Urothelium cell line (cell line): ENCODE data around the gene USP36.

Experiments
- DNase-seq: peaks from one replicate; pipeline ENCODE4 v3.0.0; 2011; ENCODE audit warnings: low spot score, mixed read lengths
- FAIRE-seq: peaks from 2 replicates; lab custom pipeline; 2011; peaks lifted over from hg19 to GRCh38; lab: Jason Lieb, UNC

USP36 gene

DNA sequence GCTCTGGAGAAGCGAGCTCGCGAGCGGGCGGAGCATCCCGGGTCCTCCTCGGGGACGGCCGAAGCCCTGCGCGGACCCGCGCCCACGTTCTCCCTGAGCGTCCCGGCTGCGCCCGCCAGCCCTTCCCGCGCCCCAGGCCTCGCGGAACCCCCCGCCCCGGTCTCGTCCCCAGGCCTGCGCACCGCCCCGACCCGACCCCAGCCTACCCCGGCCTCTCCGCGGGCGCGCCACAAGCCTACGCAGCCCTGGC lies 159 bp downstream of the USP36 start:
- DNase-seq = no peak
- FAIRE-seq = no peak

DNA sequence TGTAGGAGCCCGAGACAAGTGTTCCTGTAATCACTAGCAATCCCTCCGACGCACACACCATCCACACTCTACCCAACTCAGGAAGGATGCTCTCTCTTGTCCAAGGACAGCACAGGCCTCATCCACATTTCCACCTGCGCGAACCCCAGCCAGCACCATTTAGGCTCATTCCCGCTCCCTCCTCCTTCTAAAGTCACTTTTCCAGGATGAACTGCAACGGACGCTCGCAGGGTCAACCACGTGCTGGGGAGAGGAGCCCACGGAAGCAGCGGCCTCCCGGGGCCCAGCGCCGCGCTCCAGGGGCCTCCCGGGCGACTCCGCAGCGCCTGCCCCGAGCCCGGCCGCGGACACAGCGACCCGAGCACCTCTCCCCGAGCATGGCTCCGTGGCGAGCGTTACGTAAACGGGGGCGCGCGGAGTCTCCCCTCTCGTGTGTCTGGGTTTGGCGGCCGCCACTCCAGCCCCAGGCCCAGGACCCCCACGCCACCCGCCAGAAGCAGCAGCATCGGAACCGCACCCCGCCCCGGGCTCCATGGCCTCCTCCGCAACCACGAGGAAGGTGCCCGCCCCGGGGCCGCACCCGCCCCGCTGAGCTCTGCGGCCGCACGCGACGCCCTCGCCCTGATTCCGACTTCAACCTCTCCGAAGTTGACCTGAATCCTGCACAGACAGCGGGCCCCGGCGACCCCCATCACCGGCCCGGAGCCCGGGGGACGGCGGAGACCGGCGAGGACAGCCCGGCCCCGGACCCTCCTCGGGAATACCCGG lies 668 bp downstream of the USP36 start:
- peak; percentile 47 for DNase-seq
- FAIRE-seq = no peak

DNA sequence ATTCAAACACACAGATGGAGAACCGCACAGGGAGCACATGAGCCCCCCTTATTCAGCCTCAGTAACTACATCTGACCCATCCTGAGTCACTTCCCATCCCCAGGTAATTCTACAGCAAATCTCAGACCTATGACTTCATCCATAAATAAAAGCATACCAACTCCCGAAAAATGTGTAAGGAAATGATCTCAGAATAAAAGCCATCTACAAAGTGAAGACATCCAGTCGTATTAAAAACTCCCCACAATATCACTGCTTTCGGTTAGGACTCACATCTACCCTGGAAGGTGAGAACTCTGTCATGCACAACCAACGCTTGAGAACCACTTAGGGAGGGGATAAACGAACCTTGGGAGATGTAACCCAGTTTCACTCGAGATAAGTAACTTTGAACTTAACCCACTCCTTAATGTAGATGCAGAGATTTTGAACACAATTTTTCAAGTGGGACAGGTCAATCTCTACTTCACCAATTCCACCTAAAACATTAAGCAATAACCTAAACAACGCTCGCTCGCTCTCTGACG lies 1.3 kb downstream of the USP36 start:
- FAIRE-seq (no peak), DNase-seq (no peak)

DNA sequence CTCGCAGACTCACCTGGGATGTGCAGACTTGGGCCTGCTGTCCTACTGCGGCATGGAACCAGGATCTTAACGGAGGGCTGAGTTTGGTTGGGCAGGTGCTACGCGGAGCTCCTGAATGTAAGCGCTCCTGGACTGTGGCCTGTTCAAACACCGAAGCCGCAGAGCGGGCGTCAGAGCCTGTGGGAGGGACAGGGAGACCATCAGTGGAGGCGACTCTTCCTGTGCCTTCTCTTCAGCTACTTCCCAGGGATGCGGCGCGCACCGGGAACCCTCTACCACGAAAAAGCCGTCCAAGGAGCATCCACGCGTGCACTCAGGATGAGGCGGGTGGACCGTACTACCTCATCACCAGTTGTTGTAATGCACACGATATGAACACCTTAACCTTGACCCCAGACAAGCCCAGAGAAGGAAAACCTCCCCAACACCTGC lies 2.0 kb downstream of the USP36 start:
- DNase-seq = no peak
- no peak for FAIRE-seq

DNA sequence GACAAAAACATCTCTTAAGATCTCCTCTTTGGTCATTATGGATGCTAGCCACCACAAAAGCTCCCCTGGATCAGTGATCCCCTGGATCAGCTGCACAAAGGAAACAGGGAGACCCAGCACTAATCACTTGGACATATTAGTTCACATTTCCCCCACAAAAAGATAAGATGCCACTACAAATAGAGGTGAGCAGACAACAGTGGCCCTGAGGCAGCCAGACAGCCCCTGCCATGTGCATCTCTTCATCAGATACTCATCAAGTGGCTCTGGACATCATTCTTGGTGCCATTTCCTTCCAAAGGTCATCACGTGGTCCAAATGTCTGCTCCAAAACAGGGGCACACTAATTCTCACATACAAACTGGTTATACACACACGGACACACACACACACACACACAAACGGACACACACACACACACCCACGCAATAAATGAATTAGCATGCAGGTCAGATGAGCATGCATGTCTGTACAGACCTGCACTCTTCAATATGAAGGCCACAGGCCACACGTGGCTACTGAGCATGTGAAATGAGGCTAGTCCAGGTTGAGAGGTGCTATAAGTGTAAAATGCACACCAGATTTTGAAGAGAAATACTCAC lies 4.1 kb downstream of the USP36 start:
- FAIRE-seq = no peak
- DNase-seq = no peak

DNA sequence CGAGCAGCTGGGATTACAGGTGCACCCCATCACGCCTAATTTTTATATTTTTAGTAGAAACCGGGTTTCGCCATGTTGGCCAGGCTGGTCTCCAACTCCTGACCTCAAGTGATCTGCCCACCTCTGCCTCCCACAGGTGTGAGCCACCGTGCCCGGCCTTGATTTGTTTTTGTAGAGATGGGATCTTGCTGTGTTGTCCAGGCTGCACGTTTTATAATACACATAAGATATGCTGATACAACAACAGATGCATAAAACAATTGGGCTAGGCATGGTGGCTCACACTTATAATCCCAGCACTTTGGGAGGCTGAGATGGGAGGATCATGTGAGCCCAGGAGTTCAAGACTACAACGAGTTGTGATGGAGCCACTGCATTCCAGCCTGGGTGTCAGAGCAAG lies 6.0 kb downstream of the USP36 start:
- no peak for FAIRE-seq
- DNase-seq = no peak

DNA sequence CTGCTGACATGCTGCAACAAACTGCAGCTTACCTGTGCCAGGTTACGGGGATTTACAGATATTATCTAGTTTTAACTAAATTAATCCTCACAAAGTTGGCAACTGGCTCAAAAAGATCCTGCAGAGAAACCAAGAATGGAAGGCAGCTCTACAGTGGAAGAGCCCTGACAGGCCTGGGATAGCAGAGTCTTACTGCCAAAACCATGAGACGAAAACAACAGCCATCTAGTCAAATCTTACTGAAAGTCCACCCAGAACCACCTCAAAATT lies 8.1 kb downstream of the USP36 start:
- DNase-seq (no peak), FAIRE-seq (no peak)

DNA sequence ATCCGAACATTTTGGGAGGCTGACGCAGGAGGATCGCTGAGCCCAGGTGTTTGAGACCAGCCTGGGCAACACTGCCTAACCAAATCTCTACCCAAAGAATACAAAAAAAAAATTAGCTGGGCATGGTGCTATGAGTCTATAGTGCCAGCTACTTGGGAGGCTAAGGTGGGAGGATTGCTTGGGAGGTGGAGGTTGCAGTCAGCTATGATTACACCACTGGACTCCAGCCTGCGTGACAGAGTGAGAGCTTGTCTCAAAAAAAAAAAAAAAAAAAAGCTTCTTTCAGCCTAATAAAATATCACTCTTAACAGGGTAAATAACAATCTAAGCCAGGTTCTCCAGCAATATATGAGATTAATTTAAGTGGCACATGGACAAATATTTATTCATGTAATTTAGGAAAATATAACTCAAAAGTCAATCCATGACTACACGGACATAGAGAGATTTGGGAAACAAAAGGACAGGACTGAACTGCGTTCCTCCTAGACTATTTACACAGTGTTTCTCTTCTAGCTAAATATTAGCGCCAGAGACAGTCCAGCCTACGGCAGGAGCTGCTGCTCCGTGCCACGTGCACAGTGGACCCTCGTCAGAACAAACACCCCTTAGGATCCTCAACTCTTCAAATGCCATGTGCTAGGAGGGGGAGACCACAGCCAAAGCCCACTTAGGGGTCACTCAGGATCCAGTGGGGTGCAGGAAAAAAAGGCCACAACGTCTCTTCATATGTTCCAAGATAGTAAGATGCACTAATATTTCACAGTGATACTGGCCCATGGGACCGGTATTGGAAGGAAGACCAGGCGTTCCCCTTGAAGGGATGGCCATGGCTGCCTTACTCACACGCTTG lies 8.7 kb downstream of the USP36 start:
- no peak for DNase-seq

DNA sequence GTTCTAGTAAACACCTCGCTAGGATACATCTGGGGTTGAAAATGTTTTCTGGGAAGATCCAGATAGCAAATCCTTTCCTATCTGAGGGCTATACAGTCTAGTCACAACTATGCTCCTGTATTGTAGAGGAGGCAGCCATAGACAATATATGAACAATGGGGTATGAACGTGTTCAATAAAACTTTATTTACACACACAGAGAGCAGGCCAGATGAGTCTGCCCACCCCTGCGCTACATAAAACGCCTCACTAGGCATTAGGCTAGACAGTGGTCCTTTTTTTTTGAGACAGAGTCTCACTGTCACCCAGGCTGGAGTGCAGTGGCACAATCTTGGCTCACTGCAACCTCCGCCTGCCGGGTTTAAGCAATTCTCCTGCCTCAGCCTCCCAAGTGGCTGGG lies 11.1 kb downstream of the USP36 start:
- FAIRE-seq = no peak
- DNase-seq = no peak

More for the DNA sequence above, 8.7 kb downstream of the USP36 start:
- FAIRE-seq = no peak

DNA sequence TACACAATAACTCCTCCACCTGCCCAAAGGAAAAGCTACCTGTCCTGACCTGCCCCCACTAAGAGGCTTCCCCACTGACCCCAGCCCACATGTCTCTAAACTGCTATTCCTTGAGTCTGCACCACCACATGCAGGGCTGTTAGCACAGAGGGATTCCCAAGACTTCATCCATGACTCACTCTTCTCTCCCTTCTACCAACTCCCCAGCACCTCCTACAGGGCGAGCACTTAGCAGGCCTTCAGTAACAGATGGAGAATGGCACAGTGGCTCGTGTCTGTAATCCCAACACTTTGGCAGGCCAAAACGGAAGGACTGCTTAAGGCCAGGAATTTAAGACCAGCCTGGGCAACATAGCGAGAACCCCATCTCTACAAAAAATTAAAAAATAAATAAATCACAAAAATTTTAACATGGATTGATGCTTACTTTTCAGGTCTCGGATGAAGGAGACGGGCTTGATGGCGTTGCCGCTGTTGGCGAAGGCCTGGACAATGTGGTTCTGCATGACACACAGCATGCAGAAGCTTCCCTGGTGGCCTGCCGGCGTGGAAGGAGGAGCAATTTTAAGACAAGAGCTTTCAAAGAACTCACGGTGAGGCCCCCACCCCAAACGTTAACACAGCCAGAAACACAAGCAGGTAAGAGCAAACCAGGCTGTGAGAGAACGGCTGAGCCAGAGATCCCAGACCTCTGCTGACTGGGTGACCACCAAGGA lies 12.0 kb downstream of the USP36 start:
- DNase-seq = peak; percentile 54
- no peak for FAIRE-seq

DNA sequence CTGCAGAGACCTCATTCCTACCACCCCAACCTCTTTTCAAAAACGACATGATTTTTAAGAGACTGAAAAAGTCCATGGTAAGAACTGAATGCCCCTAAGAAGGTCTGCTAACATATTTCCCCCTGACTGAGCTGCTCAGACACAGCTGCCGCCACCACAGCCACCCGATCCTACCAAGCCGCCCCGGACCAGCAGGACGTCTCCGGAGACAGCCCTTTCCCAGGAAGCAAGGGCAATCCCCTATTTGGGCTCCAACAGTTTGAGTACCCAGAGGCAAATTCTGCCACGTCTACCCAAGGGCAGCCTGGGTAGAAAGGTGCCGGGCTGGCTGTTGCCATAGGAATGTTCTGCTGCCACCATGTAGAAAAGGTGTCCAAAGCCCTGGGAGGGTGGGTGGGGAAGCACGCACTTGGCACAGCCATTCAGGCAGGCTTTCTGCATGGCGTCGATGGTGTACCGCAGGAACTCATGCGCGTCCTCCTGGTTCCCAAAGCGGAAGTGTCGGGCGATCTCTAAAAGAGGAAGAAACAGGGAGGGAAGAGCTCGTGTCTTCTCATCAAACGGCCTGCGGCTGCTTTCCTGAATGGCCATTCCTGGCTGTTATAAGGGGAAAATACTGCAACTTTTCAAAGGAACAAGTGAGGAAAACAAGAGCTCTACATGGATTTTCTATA lies 13.6 kb downstream of the USP36 start:
- FAIRE-seq (no peak), DNase-seq (no peak)

DNA sequence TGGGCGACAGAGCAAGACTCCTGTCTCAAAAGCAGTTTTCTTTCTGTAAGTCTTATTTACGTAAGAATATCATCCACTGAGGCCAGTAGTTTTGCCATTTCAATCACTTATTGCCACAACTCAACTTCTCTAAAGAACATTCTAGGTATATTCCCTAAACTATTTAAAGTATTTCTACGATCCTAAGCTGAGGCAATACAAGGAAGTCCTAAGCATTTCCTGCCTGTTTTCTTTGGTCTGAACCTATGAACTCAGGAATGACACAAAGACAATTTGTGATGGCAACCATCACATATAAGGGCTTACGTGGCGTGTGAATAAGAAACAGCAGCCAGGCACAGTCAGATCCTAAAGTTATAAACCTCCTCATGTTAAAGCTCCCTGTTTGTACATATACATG lies 14.2 kb downstream of the USP36 start:
- no peak for FAIRE-seq

DNA sequence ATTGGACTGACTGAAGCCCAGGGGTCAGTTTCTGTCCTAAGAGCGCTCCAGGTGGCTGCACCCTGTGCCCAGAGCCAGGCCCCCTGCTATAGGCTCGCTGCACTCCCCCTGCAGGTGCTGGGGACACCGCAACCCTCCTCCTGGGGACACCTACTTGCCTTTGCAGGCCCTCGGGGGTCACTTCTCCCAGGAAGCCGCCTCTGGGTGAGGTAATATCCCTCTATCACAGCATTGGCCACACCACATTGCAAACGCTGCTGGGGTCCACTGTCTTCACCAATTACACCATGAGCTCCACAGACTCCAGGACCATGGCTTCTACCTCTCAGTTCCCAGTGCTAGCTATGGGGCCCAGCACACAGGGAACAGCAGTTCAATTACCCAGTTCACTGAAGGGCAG lies 14.9 kb downstream of the USP36 start:
- FAIRE-seq = no peak
- no peak for DNase-seq

More for the DNA sequence above, 14.2 kb downstream of the USP36 start:
- no peak for DNase-seq

DNA sequence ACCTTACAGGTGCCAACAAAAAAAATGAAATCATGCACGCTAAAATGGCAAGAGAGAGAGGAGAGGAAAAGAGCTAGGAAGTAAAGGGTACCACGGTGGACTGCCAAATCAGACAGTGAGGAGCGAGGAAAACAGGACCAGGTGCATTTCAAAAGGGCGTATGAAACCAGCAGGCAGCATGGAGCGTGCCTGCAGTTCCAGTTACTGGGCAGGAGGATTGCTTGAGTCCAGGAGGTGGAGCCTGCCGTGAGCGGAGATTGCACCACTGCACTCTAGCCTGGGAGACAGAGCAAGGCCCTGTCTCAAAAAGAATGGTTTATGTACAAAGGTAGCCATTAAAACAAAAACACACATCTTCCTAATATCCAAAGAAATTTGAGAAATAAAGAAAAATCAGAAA lies 16.4 kb downstream of the USP36 start:
- no peak for DNase-seq
- no peak for FAIRE-seq

DNA sequence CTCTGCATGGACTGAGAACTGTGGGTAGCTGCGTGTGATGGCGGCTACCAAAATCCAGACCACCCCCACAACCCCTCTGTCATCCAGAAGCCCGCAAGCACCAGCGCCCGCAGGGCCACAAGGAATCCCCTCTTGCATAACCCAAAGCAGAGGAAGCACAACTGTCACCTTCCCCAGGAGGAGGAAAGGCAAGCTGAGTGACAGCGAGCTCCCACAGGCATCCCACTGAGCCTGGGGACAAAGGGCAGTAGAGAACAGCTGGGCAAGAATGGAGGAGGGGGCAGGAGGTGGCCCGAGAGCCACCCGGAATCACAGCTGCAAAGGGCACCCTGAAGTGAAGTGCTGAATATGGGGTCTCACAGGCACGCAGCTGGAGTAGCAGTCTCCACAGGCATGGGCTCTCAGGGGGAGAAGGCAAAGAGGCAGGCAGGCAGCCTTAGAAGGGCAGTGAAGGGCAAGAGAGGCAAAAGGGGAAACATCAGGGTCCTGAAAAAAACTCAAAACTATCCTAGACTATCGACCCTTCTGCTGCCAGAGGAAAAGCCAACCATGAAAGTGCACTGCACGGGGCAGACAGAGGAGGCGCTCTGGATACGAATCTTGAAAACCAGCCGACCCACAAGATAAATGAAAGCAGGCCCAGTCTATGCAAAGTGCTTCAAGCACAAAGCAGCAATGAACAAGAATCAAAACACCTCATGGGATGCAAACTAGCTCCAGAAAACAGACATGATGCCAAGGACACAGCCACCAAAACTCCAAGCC lies 17.1 kb downstream of the USP36 start:
- FAIRE-seq (peak; percentile 35), DNase-seq (no peak)

DNA sequence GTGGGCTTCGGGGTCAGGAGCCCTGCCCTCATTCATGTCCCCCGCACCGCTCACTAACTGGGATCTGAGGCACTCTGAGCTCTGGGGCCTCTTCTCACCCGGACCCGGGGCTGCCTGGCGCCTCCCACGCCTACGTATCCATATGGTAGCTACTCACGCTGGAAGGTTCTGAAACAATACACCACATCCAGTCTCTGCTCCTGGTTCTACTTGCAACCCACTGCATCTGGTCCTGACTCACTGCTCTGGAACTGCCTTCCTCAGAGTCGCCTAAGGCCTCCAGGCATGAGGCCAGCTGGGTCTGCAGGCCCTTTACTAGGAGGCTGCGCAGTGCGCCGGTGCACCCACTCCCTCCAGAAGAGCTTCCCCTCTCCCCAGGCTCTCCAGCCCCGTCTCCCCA lies 18.1 kb downstream of the USP36 start:
- FAIRE-seq = no peak
- no peak for DNase-seq

DNA sequence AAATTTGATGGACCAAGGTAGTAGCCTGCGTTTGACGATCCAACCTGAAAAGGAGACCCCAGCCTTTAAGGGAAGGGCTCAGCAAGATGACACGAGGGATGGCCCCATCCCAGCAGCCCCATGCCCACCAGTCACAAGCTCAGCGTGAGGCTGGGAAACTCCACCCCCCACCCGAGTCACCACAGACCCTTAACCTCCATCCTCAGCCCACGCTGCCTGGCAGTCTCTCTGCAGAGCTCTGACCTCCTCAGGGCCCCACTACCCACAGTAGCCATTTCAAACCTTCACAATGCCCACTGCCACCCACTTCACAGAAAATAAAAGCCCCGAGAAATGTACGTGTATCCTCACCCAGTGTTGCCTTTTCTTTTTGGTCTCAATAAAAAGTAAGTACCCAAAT lies 18.7 kb downstream of the USP36 start:
- no peak for DNase-seq

DNA sequence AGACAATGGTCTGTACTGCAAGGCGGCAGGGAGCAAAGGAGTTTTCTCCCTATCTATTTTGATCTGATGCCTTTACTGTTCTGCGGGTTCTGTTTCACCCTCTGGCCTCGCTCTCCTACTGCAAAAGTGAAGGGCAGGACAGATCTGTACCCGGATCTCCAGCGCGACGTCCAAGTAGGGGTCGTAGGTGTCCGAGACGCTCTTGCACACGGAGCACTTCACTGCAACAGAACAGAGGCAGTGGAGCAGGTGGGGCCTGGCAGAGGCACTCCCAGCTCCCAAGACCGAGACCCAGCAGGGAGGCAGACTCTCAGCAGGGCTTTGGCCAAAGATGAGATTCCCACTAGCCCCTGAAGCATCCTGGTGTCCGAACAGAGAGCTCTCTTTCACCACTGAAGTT lies 19.8 kb downstream of the USP36 start:
- FAIRE-seq = no peak

More for the DNA sequence above, 18.7 kb downstream of the USP36 start:
- FAIRE-seq = no peak

DNA sequence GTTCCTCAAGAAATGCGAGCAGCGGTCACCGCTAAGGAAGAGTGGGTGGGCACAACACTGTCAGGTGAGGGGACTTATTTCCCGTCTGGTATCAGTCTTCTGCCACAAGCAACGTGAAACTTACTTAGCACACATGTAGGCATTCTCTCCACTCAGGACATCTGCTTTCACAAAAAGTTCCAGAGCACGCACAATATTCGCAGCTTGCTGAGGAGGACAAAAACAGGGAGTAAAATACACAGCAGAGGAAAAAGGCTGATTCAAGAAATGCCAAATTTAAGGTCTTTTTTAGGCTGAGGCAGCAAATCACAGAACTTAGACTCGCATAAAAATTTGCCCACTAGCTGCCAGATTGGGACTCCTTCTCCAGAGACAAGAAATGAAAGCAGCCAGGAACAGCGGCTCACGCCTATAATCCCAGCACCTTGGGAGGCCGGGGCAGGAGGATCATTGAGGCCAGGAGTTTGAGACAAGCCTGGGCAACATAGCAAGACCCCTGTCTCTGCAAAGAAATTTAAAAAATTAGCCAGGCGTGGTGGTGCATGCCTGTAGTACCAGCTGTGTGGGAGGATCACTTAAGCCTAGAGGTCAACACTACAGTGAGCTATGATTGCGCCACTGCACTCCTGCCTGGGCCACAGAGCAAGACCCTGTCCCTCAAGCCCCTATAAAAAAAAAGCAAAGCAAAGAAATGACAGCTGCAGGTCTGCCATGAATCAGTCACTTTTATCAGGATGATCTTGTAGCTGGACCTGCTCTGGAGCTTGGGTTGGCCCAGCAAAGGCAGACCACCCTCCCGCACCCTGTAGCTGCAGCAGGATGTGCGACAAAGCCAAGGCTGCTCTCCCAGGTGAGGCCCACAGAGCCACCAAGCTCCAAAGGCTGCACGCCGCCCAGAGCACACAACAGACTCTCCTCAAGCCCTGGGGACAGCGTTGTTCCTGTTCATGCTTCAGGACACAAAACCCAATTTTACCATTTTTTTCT lies 20.5 kb downstream of the USP36 start:
- DNase-seq = no peak
- FAIRE-seq = no peak

More for the DNA sequence above, 19.8 kb downstream of the USP36 start:
- no peak for DNase-seq
